Amniotic stem cell (primary cell): ENCODE data around the gene SLC17A9.

Experiments
- DNase-seq: peaks from one replicate; lab custom pipeline; 2025; lab: John Stamatoyannopoulos, UW

SLC17A9 gene

GRCh38 chr20:62952373-62952967 is at the start of gene SLC17A9:
Gene SLC17A9, plus strand, starts transcription at chr20:62952709. Its CDS starts 122 bp downstream, at chr20:62952831.
- no peak for DNase-seq

- DNase-seq, result no peak
Observed at GRCh38 chr20:62902926-62903615, 49.4 kb upstream of the SLC17A9 start.

- no peak for DNase-seq
Observed at GRCh38 chr20:62905536-62906117, 46.9 kb upstream of the SLC17A9 start.

GRCh38 chr20:62906209-62906608 is 46.3 kb upstream of the SLC17A9 start:
- no peak for DNase-seq

- no peak for DNase-seq
Observed at GRCh38 chr20:62906647-62907375, 45.7 kb upstream of the SLC17A9 start.

- DNase-seq, result no peak
Observed at GRCh38 chr20:62907384-62908317, 44.9 kb upstream of the SLC17A9 start.

- no peak for DNase-seq
Observed at GRCh38 chr20:62908971-62909791, 43.3 kb upstream of the SLC17A9 start.

- no peak for DNase-seq
Observed at GRCh38 chr20:62910217-62910766, 42.2 kb upstream of the SLC17A9 start.

- no peak for DNase-seq
Observed at GRCh38 chr20:62910777-62911497, 41.6 kb upstream of the SLC17A9 start.

GRCh38 chr20:62911701-62912280 is 40.7 kb upstream of the SLC17A9 start:
- no peak for DNase-seq

- no peak for DNase-seq
Observed at GRCh38 chr20:62913043-62913630, 39.4 kb upstream of the SLC17A9 start.

- DNase-seq, result no peak
Observed at GRCh38 chr20:62914436-62914835, 38.1 kb upstream of the SLC17A9 start.

- no peak for DNase-seq
Observed at GRCh38 chr20:62914970-62915457, 37.5 kb upstream of the SLC17A9 start.

GRCh38 chr20:62916703-62917476 is 35.6 kb upstream of the SLC17A9 start:
- no peak for DNase-seq

GRCh38 chr20:62917720-62918119 is 34.8 kb upstream of the SLC17A9 start:
- DNase-seq, result no peak

- no peak for DNase-seq
Observed at GRCh38 chr20:62918147-62918546, 34.4 kb upstream of the SLC17A9 start.

- no peak for DNase-seq
Observed at GRCh38 chr20:62918831-62919230, 33.7 kb upstream of the SLC17A9 start.

- no peak for DNase-seq
Observed at GRCh38 chr20:62920039-62920645, 32.4 kb upstream of the SLC17A9 start.
